NCI-H345 treated with DMSO at 0.1 percent for 48 hours (cell line): ENCODE measurements around the gene CYP2A7.
"Not testable (repeated sequence)": the region's sequence is repeated elsewhere in the genome, so short reads cannot be mapped to it uniquely, and the experiment has no call there.

Experiments
- DNase-seq: peaks from one replicate; lab custom pipeline; 2025; ENCODE audit not compliant: unreplicated experiment; lab: John Stamatoyannopoulos, UW

CYP2A7 gene

DNA sequence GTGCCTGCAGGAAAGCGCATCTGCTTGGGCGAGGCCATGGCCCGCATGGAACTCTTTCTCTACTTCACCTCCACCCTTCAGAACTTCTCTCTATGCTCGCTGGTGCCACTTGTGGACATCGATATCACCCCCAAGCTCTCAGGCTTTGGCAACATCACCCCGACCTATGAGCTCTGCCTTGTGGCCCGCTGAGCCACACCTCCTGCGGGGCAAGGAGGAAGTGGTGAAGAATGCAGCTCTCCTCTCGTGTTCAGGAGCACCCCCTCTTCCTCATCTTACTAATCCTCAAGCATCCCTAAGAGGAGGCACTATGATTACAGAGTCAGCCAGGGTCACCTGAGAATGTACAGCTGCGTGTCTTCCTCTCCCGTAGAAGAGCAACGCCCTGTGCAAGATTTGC, 17.9 kb upstream of the CYP2A7 start:
- DNase-seq = not testable (repeated sequence)

DNA sequence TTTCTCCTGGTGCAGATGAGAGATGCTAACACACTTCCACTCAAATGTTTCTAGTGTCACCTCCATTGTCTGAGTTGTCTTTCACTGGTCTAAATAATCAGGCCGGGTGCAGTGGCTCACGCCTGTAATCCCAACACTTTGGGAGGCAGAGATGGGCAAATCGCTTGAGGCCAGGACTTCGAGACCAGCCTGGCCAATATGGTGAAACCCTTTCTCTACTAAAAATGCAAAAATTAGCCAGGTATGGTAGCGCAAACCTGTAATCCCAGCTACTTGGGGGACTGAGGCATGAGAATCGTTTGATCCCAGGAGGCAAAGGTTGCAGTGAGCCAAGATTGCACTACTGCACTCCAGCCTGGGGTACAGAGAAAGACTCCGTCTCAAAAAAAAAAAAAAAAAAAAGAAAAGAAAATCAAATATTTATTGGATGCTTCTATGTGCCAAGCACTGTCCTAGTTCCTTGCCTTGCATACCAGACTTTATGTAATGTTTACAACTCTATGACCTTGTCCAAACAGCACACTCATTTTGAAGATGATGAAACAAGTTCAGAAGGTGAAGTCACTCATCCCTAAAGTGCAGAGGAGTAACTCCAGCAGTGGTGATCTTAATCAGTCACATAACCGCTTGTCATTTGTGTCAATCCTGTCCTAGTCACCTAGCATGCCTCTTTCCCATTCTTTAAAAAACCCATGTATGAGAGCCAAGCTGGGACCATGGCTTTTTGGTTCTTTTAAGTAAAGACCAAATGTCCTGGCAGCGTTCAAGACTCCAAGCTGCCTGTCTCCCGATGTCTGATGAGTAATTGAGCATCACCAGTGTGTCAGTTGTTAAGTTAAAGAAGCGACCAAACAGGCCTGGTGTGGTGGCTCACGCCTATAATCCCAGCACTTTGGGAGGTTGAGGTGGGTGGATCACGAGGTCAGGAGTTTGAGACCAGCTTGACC, 15.1 kb upstream of the CYP2A7 start:
- DNase-seq = not testable (repeated sequence)

DNA sequence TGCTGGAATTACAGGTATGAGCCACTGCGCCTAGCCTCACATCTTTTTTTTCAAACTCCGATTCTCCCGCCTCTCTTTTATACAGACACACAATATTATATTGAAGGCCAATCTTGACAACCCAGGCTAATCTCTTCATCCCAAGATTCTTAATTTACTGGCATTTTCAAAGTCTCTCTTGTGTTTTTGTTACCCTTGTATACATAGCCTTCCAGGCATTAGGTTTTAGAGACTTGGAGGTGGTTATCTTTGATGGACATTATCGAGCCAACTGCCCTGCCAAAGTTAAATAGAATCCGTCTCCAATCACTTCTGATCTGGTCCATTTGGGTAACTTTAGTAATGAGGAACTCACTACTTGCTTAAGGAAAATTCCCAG, 14.4 kb upstream of the CYP2A7 start:
- no peak for DNase-seq

DNA sequence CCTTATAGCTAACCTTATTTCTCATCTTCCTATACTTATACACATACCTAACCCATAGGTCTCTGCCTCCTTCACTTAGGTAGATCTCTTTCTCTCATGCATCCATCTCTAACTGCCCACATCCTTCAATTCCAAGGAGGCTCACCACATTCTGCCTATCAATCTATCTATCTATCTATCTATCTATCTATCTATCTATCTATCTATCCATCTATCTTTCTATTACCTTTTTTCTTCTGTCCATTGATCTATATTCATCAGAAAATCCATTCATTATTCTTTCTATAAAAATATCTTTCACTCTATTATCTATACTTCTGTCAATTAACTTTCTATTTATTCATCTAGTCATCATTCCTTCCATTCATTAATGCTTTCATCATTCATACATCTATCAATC, 11.1 kb upstream of the CYP2A7 start:
- no peak for DNase-seq

DNA sequence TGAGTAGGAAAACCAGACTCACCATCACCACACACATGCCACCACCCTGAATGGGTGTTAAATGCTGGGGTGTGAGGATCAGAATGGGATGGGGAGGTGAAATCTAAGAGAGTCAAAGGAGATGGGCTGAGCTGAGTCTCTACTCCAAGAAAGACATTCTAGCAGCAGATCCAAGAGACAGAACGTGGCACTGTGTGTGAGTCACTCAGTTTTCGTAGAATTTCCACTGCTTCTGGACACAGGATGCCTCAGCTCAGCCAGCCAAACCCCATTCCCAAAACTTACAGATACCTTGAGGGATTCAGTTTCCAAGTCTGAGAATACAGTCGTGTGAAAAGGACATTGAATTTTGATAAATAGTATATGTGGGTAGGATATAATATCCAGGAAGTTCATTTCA, 7.3 kb upstream of the CYP2A7 start:
- DNase-seq = no peak

DNA sequence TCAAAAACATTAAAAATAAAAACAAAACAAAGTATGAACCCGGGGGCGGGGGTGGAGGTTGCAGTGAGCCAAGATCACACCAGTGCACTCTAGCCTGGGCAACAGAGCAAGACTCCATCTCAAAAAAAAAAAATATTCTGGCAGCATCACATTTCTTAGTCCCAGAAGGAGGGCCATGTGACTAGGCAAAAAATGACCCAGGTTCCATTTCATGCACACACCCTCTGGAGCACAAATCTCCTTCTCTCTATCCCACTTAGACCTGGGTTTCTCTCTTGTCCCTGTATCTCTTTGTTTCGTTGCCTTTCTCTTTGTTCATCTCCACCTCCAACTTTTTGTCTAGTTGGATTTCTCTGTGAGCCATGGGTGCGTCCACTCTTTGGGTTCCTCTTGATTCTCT, 6.2 kb upstream of the CYP2A7 start:
- no peak for DNase-seq

DNA sequence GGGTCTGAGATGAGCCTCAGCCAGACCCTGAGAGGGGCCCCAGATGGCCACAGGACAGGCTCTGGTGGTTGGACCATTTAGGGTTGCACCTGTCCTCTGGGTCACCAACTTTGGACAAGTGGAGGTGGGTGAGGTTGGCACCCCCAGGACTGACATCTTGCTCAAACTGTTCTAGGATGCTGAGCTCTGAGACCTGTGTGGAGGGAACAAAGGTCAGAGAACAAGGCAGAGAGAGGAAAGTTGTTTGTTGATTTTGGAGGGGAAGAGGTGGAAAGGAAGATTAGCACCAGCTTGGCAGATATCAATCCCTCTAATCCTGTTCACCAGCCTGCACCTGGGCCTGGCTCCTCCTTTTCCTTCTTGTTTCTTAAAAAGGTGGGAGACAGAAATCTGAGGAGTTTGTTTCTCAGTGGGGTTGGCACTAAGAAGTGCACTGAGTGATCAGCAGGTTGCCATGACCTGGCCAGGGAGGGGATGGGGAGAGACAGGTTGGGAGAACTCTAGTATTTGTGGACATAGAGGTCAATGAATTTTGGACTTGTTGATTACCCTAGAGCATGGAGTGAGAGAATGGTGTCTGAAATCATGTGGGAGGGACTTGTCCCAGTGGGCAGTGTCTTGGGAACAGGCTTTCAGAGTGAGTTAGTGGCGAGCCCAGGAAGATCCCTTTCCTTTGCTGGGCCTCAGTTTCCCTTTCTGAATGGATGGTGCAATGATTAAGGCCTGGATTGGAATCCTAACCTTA, 2.3 kb upstream of the CYP2A7 start:
- DNase-seq = not testable (repeated sequence)

DNA sequence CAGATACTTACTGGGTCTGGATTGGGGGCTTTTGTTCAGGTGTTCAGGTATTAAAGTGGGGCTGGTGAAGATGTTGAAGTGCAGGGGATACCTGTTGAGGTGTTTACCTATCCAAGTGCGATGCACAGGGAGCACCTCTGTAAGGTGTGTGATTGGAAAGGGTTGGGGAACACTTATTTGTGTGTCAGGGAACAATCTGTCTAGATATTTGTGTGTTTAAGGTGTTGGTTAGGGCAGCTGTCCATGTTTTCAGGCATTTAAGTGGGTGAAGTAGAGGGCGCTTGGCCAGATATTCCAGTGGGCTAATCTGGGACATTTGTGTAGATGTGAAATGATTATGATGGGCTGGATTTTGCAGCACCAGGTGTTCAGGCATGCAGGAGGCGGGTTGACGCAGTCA, 2.7 kb downstream of the CYP2A7 start:
- not testable (repeated sequence) for DNase-seq

DNA sequence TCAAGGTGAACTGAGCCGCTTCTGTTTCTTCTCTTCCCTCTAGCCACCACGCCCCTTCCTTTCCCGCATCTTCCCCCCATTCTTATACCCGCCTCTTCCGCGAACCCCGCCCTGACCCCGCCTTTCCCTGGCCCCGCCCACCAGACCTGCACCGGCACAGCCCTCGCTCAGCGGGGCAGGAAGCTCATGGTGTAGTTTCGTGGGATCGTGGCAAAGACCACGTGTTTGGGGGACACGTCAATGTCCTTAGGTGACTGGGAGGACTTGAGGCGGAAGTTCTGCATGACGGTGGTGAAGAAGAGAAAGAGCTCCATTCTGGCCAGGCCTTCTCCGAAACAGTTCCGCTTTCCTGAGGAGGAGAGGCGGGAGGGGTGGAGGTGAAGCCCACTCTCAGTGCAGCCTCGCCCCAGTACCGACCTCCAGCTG, 6.5 kb downstream of the CYP2A7 start:
- not testable (repeated sequence) for DNase-seq

DNA sequence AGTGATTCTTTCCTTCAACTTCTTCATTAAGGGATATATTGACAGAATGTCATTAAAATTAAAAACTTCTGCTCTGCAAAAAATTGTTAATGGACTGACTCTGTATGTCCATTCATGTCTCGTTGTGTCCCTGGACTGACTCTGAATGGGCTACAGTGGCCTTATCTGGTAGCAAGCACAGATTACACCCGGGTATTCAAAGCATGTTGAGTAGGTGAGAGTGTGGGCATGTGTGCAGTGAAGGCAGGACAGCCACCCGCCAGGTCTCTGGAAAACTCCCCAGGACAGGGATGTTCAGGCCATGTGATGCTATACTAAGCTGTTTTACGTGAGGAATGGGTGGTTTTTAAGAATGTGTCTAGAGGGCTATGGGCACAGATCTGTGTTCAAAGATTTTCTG, 7.2 kb downstream of the CYP2A7 start:
- not testable (repeated sequence) for DNase-seq

DNA sequence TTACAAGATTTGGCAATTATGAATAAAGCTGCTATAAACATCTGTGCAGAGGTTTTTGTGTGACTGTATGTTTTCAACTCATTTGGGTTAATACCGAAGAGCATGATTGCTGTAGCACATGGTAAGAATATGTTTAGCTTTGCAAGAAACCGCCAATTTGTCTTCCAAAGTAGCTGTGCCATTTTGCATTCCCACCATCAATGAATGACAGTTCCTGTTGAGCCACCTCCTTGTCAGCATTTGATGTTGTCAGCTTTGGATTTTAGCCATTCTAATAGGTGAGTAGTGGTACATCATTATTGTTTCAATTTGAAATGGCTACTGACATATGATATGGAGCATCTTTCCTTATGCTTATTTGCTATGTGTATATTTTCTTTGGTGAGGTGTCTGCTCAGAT, 8.2 kb downstream of the CYP2A7 start:
- not testable (repeated sequence) for DNase-seq

DNA sequence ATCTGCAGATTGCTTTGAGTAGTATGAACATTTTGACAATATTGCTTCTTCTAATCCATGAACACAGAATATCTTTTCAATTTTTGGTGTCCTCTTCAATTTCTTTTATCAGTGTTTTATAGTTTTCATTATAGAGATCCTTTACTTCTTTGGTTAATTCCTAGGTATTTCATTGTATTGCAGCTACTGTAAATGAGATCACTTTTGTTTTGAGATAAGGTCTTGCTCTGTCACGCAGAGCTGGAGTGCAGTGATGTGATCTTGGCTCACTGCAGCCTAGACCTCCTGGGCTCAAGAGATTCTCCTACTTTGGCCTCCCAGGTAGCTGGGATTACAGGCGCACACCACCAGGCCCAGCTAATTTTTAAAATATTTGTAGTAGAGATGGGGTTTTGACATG, 9.8 kb downstream of the CYP2A7 start:
- no peak for DNase-seq

DNA sequence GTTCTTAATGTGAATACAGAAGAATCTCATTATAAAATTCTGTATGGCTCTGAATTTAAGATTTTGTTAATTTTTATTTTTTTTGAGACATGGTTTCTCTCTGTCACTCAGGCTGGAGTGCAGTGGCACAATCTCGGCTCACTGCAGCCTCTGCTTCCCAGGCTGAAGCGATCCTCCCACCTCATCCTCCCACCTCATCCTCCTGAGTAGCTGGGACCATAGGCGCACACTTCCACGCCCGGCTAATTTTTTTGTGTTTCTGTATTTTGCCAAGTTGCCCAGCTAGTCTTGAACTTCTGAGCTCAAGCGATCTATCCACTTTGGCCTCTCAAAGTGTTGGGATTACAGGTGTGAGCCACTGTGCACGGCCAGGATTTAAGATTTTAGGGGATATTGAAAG, 14.3 kb downstream of the CYP2A7 start:
- no peak for DNase-seq

DNA sequence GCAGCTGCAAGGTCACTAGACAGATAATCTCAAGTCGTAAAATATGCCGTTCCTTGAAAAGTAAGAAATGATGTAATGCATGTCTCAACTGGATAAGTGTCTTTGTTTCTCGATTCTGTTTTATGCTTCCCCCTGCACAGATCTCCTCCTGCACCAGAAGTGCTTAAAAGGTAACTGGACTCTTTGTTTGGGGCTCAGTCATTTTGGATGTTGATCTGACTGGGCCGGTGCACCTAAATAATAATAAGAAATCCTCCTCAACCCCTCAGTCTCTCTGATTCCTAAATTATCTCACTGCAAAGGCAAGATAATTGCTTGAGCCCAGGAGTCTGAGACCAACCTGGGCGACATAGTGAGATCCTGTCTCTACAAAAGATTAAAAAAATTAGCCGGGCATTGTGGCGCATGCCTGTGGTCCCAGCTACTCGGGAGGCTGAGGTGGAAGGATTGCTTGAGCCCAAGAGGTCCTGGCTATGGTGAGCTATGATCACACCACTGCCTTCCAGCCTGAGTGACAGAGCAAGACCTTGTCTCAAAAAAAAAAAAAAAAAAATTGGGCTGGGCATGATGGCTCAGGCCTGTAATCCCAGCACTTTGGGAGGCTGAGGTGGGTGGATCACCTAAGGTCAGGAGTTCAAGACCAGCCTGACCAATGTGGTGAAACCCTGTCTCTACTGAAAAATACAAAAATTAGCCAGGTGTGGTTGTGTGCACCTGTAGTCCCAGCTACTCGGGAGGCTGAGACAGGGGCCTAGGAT, 17.1 kb downstream of the CYP2A7 start:
- DNase-seq = not testable (repeated sequence)

DNA sequence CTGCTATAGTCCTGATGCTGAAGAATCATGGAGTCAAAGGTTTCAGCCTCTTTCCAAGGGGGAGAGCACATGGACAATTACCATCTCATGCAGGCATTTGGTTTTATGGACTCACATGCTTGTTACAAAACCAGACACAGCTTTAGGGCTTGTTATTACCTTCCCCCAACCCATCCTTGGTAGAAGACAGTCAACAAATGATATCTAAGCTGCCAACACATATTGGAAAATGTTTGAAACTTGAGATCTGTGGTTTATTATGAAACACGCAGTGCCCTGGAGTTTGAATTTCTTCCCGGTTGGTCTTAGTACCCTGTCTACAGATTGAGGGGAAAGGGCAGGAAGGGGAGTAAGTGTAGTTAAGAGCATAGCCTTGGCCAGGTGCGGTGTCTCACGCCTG, 19.2 kb downstream of the CYP2A7 start:
- no peak for DNase-seq

DNA sequence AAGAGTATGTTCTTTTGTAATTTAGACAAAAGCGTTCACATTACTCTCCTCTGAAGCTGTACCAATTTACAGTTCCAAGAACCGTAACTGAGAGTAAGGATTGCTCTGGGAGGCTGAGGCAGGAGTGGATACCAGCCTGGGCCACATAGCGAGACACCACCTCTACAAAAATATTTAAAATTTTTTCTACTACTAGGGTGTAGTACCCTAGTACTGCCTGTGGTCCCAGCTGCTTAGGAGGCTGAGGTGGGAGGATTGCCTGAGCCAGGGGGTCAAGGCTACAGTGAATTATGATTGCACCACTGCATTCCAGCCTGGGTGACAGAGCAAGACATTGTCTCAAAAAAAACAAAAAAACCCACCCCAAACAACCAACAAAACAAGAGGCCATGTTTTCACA, 19.7 kb downstream of the CYP2A7 start:
- DNase-seq = no peak

DNA sequence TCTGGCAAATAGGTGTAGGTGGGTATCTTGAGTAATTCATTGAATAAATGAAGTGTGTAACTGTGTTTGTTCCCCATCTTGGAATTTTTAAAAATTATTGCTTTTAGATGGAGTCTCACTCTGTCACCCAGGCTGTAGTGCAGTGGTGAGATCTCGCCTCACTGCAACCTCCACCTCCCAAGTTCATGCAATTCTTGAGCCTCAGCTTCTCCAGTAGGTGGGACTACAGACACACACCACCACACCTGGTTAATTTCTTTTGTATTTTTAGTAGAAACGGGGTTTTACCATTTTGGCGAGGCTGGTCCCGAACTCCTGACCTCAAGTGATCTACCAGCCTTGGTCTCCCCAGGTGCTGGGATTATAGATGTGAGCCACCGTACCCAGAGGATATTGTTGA, 23.9 kb downstream of the CYP2A7 start:
- no peak for DNase-seq

DNA sequence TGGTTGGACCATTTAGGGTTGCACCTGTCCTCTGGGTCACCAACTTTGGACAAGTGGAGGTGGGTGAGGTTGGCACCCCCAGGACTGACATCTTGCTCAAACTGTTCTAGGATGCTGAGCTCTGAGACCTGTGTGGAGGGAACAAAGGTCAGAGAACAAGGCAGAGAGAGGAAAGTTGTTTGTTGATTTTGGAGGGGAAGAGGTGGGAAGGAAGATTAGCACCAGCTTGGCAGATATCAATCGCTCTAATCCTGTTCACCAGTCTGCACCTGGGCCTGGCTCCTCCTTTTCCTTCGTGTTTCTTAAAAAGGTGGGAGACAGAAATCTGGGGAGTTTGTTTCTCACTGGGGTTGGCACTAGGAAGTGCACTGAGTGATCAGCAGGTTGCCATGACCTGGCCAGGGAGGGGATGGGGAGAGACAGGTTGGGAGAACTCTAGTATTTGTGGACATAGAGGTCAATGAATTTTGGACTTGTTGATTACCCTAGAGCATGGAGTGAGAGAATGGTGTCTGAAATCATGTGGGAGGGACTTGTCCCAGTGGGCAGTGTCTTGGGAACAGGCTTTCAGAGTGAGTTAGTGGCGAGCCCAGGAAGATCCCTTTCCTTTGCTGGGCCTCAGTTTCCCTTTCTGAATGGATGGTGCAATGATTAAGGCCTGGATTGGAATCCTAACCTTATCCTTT, 29.4 kb downstream of the CYP2A7 start:
- DNase-seq = not testable (repeated sequence)

DNA sequence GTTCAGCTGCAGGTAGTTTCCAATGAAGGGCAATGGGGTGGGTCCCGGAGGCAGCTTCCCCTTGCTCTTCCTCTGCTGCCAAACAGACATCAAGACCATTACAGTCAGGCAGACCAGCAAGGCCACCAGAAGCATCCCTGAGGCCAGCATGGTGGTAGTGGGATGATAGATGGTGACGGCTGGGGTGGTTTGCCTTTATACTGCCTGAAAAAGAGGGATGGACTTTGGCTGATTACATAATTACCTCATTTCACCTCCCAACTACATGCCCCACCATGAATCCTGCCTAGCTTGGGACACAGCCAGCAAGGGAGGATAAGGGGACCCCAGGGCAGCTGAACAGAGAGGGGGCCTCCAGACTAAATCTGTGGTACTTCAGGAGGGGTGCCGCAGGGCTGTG, 31.8 kb downstream of the CYP2A7 start, which contains the start of gene CYP2A6:
Gene CYP2A6 (minus strand): TSS at position 171 of the 400 bp plus-strand sequence. CDS start 21 bp downstream, at position 150.
- not testable (repeated sequence) for DNase-seq

DNA sequence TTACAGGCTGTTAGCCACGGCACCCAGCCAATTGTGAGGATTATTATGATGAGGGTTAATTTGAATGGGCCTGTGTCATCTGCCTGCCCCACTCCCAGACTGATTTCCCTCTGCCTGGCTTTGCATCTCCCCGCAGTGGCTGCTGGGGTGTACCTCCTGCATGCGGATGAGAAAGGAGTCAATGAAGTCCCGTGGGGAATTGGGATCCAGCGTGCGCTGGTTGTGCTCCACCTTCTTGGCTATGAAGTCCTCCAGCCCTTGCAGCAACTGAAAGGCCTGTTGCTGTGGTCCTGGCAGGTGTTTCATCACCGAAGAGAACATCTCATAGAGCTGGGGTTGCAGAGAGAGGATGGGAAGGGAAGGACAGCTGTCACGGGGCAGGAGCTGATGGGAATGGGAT, 35.3 kb downstream of the CYP2A7 start:
- DNase-seq = not testable (repeated sequence)

DNA sequence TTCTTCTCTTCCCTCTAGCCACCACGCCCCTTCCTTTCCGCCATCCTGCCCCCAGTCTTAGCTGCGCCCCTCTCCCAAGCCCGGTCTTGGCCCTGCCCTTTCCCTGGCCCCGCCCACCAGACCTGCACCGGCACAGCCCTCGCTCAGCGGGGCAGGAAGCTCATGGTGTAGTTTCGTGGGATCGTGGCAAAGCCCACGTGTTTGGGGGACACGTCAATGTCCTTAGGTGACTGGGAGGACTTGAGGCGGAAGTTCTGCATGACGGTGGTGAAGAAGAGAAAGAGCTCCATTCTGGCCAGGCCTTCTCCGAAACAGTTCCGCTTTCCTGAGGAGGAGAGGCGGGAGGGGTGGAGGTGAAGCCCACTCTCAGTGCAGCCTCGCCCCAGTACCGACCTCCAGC, 38.4 kb downstream of the CYP2A7 start:
- not testable (repeated sequence) for DNase-seq
